ENCODE results near the gene TTLL13. TPM values are rescaled to one million over a fixed set of nuclear protein-coding genes. Genes with fewer than 3 reads are reported as not detected.
"Not testable (repeated sequence)": the region's sequence is repeated elsewhere in the genome, so short reads cannot be mapped to it uniquely, and the experiment has no call there.

TTLL13 gene
- total RNA-seq, 1 donor from 2014 or later: 0.32 TPM

DNA sequence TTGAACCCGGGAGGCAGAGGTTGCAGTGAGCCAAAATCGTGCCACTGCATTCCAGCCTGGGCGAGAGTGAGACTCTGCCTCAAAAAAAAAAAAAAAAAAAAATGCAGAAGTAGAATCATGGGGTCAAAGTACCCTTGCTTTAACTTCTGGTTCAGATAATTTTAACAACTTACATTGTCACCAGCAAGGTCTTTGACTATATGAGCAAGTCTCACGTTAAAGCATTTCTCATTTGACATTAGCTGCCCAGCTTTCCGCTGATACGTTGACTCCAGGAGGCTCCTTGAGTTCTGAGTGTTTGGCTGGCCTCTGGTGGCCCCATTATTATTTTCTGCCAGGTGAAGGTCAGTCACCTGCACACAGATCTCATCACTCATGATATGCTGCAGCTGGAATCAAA, 32.3 kb downstream of the TTLL13 start:
- DNase-seq (ENCODE audit: low spot score): not testable (repeated sequence)

DNA sequence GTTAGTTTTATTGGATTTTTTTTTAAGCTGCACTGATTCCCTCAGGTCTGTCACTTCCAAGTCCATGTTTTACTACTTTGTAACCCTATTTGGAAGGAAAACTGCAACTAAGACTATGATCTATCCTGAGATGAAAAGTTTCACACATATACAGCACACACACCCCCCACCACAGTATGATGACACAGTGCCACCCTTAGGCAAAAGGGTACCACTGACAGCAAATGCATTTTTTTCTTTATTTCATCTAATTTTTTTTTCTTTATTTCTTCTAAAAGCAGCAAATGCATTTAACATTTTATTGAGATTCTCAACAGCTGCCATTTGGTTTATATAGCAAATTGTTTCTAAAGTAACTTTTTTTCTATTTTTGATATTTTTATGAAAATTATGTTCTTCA, 37.3 kb downstream of the TTLL13 start:
- DNase-seq (ENCODE audit: low spot score): no peak

DNA sequence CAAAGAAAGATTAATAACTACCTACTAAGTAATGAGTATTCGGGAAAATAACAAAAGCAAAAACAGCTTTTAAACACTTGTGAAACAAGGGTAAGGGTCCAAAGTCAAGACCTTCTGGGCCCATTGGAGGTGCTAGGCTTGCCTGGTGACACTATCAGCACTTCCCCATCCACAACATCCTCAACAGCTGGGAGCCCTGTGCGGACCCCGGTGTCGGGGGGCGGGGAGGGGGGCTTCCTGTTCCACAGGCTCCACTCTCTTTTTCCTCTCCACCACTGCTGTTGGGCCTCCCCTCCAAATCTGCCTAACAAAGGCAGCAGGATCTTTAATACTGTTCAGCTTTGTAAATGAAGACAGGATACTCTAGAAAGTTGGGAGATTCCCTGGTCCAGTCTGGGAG, 37.7 kb downstream of the TTLL13 start:
- no peak for DNase-seq (ENCODE audit: low spot score)

DNA sequence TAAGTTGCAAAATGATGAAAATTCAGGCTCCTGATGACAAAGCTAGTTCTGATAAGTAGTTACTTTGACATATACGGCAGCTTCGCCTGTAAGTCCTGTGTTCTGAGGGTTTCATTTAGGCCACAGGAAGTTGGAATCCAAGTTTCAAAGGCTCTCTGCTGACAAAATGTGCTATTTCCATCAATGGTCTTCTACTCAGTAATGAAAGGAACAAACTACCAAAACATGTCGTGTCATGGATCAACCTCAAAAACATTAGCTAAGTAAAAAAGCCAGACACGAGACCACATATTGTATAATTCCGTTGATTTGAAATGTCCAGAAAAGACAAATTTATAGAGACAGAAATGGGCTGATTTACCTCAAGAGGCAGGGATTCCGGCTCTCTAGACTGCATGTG, 38.6 kb downstream of the TTLL13 start:
- DNase-seq (ENCODE audit: low spot score): no peak

DNA sequence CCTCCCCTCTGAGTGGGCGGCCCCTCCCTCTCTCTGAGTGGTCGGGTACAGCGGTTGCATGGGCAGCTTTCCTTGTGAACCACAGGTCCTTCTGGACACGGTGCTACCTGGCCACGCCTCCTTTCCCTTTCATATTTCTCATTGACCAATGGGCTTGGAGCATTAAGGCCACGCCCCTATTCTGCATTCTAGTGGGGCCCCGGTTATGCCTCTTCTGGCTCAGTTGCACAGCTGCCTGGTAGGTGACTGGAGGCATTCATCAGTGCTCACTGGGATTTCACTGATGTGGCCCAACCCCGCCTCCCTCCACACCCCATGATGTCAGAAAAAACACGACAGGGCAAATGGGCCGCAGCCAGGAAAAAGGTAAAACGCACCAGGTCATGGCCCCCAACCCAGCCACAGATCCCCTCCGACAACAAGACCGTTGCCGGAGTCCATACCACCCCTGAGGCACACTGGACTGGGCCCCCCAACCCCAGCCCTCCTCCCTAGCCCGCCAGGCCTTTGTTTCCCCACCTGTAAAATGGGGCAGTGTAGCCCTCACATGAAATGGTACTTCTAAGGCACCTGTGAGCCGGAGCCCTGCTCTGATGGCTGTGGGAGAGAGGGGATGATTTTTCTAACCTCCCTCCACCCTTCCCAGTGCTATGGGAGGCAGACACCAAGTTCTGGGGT, 42.5 kb downstream of the TTLL13 start:
- DNase-seq (ENCODE audit: low spot score): no peak

DNA sequence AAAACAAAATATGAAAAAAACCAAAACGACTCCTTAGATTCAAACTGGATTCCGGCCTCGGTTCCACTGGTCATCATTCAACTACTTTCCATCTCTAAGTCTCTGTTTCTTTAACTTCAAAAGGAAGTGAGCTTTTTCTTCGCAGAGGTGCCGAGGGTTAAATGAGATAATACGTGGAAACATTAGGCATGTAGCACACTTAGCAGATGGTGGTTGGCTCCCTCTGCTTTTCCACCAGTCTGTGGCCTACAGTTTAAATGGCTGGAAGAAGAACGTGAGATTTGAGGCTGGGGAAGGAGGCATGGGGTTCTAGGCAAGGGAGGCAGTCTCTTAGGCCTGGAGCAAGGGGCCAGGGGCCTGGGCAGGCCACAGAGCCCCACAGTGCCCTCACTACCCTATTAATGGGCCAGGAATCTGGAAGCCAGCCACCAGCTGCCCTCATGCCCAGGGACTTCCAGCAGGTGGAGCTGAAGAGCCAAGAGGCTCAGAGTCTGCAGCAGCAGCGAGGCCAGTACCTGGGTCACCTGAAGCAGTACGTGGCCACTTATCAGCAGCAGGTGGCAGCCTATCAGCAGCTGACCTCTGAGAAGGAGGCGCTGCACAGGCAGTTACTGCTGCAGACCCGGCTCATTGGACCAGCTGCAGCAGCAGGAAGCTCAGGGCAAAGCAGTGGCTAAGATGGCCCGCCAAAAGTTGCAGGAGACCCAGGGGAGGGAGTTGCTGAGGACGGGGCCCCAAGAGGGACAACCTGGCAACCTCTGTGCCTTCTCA, 43.9 kb downstream of the TTLL13 start:
- peak; percentile 86 for DNase-seq (ENCODE audit: low spot score)

DNA sequence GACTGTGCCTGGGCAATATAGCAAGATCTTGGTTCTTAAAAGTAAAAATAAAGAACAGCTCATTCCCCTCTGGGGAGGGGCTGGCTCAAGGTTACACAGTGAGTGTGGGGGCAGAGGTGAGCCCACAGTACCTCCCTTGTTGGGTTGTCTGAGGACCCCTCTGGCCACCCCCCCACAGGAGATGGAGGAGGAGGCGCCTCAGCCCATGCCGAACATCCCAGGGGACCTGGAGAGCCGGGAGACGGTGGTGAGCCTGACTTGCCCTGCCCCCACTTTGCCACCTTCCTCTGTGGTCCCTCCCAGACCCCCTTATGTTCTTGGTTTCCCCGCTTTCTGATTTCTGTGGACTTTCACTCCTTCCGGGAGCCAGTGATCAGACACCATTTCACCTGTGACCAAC, 44.8 kb downstream of the TTLL13 start:
- no peak for DNase-seq (ENCODE audit: low spot score)

DNA sequence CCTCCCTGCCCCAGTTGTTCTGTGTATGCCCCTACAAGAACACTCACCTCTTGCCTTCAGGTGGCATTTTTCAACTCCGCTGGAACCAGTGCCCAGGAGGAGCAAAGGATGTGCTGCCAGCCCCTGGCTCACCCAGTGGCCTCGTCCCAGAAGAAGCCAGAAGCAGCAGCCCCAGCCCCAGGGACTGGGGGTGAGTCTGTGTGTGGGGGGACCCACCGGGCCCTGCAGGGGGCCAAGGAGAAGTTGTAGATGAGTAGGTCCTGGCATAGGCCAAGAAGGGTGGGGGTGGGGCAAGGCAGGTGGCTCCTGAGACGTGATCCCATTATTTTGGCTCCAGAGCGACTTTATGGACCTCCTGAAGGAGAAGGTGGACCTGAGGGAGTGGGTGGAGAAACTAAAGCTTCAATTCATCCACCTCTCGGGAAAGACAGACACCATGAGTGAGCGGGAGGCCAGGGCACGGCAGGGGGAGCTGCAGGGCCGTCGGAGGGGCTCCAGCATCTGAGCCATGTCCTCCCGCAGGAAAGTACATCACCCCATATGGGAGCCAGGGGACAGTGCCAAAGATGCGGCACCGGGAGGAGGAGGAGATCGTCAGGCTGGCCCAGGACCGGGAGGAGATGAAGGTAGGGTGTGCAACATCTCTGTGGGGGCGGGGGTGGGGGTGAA, 45.4 kb downstream of the TTLL13 start:
- no peak for DNase-seq (ENCODE audit: low spot score)

DNA sequence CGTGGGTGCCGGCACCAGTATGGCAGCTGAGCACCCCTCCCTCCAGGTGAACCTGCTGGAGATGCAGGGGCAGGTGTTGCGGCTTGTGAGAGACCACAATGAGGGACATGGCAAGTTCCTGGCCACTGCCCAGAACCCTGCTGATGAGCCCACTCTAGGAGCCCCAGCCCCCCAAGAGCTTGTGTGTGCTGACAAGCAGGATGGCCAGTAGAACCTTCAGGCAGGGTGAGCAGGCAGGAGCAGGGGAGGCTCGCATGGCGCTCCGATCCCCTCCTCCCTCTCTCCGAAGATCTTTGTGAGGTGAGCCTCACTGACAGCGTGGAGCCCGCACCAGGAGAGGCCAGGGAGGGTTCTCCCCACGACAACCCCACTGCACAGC, 45.9 kb downstream of the TTLL13 start:
- no peak for DNase-seq (ENCODE audit: low spot score)

DNA sequence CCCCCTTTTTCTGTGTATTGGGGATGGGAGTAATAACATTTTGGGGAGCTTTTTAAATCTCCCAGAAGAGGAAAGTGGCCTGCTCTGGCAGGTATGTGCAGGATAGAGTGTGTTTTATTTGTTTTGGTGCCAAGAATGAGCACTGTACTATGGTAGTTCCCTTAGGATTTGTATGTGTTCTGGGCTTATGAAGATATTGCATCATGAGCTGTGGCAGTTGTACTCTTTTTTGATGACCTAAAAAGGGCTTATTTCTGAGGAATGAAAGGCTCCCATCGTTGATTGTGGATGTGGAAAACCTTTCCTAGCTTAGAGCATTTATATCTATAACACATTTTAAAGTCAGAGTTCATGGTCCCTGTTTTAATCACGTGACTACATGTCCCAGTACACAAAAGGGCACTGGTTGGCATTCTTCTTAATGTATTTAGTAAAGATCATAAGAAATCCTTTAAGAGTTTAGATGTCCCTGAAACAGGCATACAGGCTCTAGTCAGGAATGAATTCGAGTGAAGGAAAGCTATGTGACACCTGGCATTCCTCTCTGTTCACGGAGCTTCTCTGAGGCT, 47.0 kb downstream of the TTLL13 start:
- not testable (repeated sequence) for DNase-seq (ENCODE audit: low spot score)

DNA sequence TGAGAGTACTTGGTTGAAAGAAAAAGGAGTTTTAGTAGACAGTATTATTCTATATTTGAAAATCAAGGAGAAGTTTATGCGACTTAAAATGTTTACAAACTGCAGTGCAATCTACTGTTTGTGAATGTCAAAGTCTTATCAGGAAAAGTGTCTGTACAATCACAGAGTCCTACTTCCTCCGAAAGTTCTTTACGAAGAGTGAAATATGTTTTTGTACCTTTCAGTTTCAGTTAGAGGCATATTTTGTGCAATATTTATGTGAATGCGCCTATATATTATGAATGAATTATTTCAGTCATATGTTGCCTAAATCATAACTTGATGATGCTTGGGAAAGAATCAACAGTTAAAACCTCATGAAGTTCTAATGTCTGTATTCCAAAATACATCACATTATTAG, 47.7 kb downstream of the TTLL13 start:
- DNase-seq (ENCODE audit: low spot score): no peak

DNA sequence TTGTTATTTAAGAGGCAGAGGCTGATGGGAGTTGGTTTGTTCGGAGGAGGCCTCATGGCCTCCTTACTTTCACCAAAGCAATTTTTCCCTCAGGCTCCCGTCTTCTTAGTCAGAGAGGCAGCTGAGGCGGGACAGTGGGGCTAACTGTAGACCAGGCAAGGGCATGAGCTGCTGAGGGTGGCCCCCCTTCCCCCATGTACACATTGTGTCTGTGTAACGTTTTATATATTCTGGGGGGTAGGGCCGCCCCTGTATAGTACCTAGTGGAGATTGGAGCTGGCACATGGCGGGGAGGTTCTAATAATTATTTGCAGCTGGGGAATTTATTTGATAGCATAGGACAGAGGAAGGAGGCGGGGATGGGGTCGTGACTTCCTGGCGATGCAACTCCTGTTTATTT, 51.2 kb downstream of the TTLL13 start:
- DNase-seq (ENCODE audit: low spot score): no peak

GRCh38 chr15:90300988-90301706, 51.8 kb downstream of the TTLL13 start:
- peak; percentile 37 for DNase-seq (ENCODE audit: low spot score)

DNA sequence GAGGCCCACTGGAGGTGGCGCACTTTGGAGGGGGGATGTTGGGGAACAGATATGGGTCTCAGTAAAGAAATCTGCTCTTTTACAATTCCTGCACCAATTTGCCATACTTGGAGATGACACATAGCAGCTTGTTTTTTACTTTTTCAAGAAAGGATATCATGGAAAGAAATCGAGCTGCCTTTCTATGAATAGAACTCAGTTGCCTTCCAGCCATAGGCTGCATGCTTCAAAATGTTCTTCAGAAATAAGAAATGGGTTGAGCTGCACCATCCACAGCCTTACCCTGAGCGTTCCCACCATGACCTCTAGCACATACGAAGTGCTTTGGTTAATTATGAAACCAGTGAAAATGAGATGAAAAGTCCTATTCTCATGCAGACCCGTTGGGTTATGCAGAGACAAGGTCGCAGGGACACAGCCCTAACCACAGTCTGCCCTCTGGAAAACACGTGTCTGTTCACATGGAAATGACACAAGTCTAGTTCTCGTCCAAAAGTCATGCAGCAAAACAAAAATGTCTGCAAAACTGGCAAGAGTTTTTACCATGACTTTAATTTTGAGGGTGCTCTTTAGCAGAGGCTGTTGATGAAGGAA, 52.4 kb downstream of the TTLL13 start:
- no peak for DNase-seq (ENCODE audit: low spot score)

- not testable (repeated sequence) for DNase-seq (ENCODE audit: low spot score)
Observed at GRCh38 chr15:90305355-90305754, 56.0 kb downstream of the TTLL13 start.

GRCh38 chr15:90305932-90306331, 56.6 kb downstream of the TTLL13 start:
- no peak for DNase-seq (ENCODE audit: low spot score)

GRCh38 chr15:90306560-90306959, 57.2 kb downstream of the TTLL13 start:
- DNase-seq (ENCODE audit: low spot score): peak; percentile 2

DNA sequence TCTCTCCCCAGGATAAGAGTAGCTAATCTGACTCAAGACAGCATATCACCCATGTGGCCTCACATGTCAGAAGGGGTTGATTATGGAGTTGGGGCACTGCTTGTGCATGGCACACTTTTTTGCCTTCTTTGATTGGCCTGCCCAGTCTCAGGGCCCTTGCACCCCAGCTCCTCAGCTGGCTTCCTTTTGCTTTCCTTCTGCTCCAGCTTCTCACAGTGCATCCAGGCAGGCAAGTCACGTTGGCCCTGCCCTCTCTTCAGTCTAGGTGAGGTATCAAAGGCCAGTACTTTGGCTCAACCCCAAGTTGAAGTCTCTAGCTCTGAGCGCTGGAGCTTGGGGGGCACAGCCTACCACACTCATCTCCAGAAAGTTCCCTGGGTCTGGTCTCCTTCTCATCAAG, 58.3 kb downstream of the TTLL13 start:
- no peak for DNase-seq (ENCODE audit: low spot score)

DNA sequence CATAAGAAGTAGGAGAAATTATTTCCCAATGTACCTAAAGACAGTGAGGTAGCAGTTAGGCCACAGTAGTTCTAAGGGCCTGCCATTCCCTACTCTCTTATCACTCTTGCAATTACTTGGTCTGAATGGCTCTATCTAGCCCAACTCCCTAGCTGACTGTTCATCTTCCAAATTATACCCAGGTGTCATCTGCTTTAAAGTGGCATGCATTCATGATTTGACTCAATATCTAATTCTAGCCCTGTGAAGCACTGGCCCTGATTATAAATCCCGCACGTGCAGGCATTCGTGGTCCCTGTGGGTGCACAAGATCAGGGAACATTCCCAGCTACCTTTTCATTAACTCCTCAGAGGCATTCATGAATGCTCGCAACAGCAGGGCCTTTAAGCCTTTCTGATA, 59.7 kb downstream of the TTLL13 start:
- peak; percentile 8 for DNase-seq (ENCODE audit: low spot score)

All from mucosa of gallbladder (tissue), 1 donor.